Stimulated activated CD4-positive, alpha-beta T cell treated with anti-CD3 and anti-CD28 coated beads, Interleukin-1b, Interleukin-23, amount 100 ng/mL, for 4 hours (primary cell): ENCODE measurements around the gene SYK.

Experiments
- DNase-seq, 2 donors: peaks; one replicate each; pipeline ENCODE4 v3.0.0-alpha.2; 2020; ENCODE audit warnings: low read depth in 2 of 2

Gene SYK

GRCh38 chr9:90906316-90907055 is 104.9 kb downstream of the SYK start:
- no peak for DNase-seq

- DNase-seq: no peak
Observed at GRCh38 chr9:90907056-90907445, 105.4 kb downstream of the SYK start.

DNA sequence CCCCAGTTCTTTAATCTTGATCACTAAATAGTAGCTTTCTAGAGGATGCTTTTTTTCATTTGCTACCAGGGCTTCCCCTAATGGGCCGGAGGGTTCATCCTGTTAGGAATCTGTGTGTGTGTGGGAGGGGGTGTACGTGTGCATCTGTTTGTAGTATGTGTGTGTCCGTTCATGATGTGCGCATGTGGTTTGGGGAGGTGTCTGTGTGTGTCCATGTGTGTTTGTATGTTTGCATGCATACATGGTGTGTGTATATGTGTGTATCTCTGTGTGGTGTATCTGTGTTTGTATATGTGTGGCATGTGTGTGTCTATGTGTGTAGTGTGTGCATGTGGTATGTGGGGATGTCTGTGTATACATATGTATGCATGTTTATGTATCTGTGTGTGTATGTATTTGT is 106.2 kb downstream of the SYK start:
- no peak for DNase-seq

GRCh38 chr9:90909225-90909624 is 107.6 kb downstream of the SYK start:
- DNase-seq: no peak

DNA sequence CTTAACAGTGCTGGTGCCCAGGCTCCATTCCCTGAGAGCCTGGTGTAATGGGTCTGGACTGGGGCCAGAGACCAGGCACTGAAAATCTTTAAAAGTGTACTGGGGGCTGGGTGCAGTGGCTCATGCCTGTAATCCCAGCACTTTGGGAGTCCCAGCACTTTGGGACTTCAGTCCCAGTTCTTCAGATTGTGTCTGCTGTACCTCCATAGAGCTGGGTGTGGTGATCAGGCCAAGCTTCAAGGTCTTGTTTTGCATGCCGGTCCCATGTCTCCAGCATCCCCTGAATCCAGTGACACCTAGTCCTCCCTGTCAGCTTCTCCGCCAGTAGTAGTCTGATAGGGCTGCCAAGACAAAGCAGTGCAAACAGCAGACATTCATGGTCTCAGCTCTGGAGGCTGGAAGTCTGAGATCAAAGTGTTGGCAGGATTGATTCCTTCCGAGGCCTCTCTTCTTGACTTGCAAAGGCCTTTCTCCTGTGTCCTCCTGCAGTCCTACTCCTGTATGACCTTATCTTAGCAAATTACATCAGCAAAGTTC is 108.2 kb downstream of the SYK start:
- DNase-seq: no peak

GRCh38 chr9:90914196-90914595 is 112.6 kb downstream of the SYK start:
- DNase-seq: no peak

DNA sequence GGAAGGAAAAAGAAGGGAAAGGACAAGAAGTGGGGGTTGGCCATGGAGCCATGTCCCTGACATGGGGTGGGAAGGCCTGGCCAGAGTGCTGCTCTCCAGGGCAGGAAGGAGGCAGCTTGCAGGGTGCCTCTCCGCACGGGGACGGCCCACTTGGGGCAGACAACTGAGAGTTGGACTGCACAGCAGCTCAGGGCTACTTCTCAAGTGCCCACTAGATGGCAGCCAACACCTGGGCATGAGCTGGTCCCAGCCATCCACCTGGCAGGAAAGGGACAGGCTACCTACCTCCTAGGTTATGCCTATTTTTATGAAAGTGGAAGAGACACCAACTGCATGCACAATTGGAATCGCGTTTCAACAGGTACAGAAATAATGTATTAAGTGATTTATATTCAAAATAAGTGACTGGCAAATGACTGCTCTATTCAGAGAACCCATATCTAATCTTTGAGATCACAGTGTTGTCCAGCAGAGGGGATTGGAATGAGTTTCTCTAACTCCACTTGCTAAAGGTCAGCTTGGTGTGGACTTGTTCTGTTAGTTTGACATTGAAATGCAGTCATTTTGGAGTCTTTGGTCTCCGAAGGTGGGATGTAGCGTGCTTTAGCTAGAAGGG is 113.4 kb downstream of the SYK start:
- DNase-seq: peak; percentile 65 to 67

DNA sequence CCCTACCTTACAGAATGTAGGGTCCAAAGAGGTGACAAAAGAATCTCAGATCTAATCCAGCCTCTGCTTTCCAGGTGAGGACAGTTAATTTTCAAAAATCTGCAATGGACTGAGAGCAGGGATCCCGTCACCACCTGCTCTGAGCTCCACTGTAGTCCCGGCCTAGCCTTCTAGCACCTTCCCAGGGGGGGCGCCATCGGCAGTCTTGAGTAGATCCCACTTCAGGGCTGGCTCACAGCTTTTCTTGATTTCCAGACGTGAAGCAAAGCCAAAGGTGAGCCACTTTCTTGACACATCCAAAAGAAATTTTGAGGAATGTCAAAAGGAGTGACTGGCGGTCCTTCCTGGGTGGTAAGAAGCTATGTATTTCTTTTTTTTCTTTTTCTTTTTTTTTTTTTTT is 114.1 kb downstream of the SYK start:
- peak in 1 of 2 donors; percentile 26 for DNase-seq

- DNase-seq: no peak
Observed at GRCh38 chr9:90916147-90916734, 114.6 kb downstream of the SYK start.

DNA sequence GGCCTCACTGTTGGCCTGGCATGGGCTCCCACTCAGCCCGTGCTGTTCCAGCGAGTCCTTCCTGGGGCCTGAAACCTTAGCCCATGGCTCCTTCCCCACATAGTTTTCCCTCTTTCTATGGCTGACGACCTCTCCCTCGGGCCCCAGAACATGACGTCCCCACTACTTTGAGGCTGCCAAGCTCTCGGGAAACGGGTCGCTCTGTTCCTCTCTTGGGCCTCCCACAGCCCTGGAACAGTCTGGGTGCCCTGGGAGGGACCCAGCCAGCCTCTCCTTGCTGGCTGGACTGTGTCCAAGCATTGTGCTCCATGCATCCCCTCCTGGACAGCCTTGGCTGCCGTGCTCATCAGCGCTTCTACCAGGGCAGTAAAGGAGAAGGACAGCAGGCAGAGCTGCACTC is 118.3 kb downstream of the SYK start:
- DNase-seq: no peak

- DNase-seq: no peak
Observed at GRCh38 chr9:90921104-90921503, 119.5 kb downstream of the SYK start.

DNA sequence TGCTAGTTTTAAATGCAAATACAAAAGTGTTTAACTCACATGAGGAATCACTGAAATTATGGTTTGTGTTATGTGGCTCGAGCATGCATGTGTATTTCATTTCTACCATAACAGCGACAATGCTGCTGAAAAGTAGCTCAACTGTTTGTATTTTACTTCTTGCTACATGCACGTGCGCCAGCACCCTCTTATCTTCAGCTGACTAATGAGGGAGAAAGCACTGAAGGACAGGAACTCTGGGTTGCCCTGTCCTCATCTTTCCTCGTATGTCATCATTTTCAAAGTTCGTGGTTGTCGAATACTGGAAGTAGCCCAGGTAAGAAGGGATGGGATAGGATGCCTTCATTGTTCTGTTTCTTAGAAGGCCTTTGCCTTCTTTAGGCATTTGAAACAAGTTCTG is 120.3 kb downstream of the SYK start:
- no peak for DNase-seq

GRCh38 chr9:90925581-90926257 is 124.1 kb downstream of the SYK start:
- no peak for DNase-seq

DNA sequence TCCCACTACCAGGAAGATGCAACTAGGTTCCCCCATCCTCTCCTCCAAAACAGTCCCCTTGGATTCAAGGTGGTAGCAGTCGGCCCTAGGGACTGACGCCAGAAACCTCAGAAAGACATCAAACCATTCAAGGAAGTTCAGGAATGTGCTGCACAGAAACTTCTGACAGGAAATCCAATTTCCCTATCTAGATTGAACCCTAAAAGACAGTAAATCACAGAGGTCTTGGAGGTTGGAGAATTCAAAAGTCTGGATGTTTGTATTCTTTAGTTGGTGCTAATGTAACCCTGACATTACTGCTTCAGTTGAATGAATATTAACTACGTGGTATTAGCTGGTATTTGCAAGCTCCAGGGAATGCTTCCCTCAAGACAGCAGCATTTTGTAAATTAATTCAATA is 125.3 kb downstream of the SYK start:
- DNase-seq: no peak

DNA sequence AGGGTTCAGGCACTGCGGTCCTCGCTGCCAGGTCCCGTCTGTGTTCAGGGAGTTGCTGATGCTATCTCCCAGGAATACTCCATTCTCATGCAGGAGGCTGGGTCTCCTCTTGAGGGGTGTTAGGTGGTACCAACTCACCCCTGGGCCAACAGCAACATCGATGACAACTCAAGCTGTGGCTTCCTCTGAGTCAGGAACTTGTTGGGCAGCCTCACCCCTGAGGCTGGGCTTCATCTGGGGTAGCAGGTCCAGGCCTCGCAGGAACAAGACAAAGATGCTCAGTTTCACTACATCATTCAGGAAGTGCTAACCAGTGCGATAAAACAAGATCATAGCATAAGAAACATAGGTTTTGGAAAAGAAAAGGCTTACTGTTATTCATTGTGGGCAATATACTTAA is 125.9 kb downstream of the SYK start:
- no peak for DNase-seq

DNA sequence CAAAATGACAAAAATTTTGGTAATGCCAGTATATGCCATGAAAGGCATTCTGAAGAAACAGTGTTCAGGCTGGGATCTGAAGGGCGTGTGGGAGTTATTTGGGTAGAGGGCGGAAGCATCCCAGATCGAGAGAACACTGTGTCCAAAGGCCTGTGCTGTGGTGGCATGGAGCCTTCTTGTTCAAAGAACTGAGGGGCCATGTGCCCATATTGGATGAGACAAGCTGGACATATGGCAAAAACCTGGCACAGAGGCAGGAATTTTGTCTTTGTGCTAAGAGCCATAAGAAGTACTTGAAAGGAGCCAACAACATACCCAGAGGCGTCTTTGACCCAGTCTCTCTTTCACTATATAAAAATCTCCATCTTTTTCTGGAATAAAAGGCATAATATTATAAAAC is 128.0 kb downstream of the SYK start:
- DNase-seq: no peak

GRCh38 chr9:90933468-90933867 is 131.8 kb downstream of the SYK start:
- DNase-seq: no peak

DNA sequence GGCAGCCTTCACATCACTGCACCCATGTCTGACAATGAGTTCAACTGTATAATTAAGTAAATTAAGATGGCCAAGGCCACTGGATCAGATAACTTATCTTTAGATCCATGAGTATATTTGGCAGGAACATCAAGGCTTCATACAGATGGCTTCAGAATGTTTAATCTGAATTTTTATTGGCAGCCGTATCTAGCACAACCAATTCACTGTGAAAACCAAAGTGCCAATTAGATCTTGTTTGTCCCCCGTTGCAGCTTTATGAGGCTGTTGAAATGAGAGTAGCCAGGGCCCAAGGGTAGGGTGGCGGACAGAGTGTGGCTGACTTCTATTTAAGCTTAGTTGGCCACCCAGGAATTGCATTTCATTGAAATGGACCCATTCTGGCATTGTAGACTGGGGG is 137.7 kb downstream of the SYK start:
- DNase-seq: no peak

GRCh38 chr9:90940280-90940679 is 138.7 kb downstream of the SYK start:
- no peak for DNase-seq

DNA sequence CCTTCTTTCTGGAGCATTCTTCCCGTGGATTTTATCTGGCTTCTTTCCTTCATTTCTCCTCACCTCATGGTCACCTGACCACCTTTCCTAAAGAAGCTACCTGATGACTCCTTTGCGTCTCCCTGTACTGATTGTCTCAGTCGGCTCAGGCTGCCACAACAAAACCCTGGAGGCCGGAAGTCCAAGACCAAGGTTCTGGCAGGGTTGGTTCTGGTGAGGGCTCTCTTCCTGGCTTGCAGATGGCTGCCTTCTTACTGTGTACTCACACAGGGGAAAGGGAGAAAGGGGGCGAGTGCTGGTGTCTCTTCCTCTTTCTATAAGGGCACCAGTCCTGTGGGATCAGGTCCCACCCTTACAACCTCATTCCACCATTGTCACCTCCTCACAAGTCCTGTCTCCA is 140.0 kb downstream of the SYK start:
- no peak for DNase-seq

DNA sequence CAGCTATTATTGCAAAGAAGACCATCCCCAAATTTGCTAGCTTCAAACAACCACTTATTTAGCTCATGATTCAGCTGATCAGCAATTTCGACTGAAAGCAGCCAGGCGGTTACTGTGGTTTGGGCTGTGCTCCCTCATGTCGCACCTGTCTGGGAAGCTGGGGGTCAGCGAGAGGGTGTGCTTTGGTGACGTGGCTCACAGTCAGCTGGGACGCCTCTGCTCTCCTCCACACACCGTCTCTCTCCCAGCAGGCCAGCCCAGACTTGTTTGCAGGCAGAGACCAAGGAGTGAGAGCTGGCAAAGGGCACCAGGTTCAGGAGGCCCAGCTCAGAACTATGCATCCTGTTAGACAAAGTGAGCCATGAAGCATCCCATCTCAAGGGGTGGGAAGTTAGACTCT is 140.9 kb downstream of the SYK start:
- DNase-seq: no peak

- DNase-seq: no peak
Observed at GRCh38 chr9:90943341-90943740, 141.7 kb downstream of the SYK start.

DNA sequence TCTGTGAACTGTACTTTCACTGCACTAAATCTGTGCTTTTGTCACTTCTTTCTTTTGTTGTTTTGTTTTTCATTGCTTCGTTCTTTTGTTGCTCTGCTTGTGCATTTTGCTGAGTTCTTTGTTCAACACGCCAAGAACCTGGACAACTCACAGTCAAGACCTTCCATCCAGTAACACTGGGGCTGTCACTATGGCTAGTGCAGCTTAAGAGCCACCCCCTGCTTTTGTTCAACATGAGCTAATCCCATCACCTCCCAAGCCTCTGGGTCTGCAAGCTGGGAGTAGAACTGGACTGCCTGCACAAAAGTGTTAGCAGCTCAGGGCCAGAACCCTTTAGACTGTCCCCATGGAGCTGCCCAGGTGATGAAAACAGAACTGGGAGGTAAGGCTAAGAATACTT is 143.7 kb downstream of the SYK start:
- no peak for DNase-seq
